ENCODE data around the gene XYLT1.

Gene XYLT1

GRCh38 chr16:17246268-17246885 lies 224.4 kb downstream of the XYLT1 start:
- no peak for DNase-seq

- no peak for DNase-seq
Measured at GRCh38 chr16:17245776-17246175, 225.0 kb downstream of the XYLT1 start.

- no peak for DNase-seq
Measured at GRCh38 chr16:17244872-17245551, 225.7 kb downstream of the XYLT1 start.

GRCh38 chr16:17241264-17241835 lies 229.4 kb downstream of the XYLT1 start:
- no peak for DNase-seq

- peak; percentile 25 for DNase-seq
Measured at GRCh38 chr16:17238285-17239028, 232.3 kb downstream of the XYLT1 start.

- no peak for DNase-seq
Measured at GRCh38 chr16:17237350-17237944, 233.3 kb downstream of the XYLT1 start.

- DNase-seq, result peak; percentile 75
Measured at GRCh38 chr16:17235147-17235815, 235.5 kb downstream of the XYLT1 start.

GRCh38 chr16:17233318-17234002 lies 237.3 kb downstream of the XYLT1 start:
- DNase-seq, result no peak

- DNase-seq, result no peak
Measured at GRCh38 chr16:17232487-17232886, 238.3 kb downstream of the XYLT1 start.

GRCh38 chr16:17231972-17232371 lies 238.8 kb downstream of the XYLT1 start:
- no peak for DNase-seq

- DNase-seq, result peak; percentile 16
Measured at GRCh38 chr16:17230932-17231581, 239.7 kb downstream of the XYLT1 start.

GRCh38 chr16:17229766-17230165 lies 241.0 kb downstream of the XYLT1 start:
- no peak for DNase-seq

- no peak for DNase-seq
Measured at GRCh38 chr16:17229131-17229530, 241.6 kb downstream of the XYLT1 start.

GRCh38 chr16:17228708-17229055 lies 242.1 kb downstream of the XYLT1 start:
- no peak for DNase-seq

- peak; percentile 26 for DNase-seq
Measured at GRCh38 chr16:17228048-17228707, 242.6 kb downstream of the XYLT1 start.

- DNase-seq, result no peak
Measured at GRCh38 chr16:17227278-17227677, 243.5 kb downstream of the XYLT1 start.

GRCh38 chr16:17225541-17225940 lies 245.2 kb downstream of the XYLT1 start:
- DNase-seq, result no peak

GRCh38 chr16:17224879-17225281 lies 245.9 kb downstream of the XYLT1 start:
- DNase-seq, result peak; percentile 93

- DNase-seq, result peak; percentile 29
Measured at GRCh38 chr16:17224350-17224749, 246.4 kb downstream of the XYLT1 start.

- no peak for DNase-seq
Measured at GRCh38 chr16:17223576-17223975, 247.2 kb downstream of the XYLT1 start.

GRCh38 chr16:17222871-17223401 lies 247.8 kb downstream of the XYLT1 start:
- peak; percentile 64 for DNase-seq

Data from hematopoietic multipotent progenitor cell treated with erythropoietin and hydrocortisone succinate and interleukin-3 and kit ligand, for 4 days (in vitro differentiated cells).